SK-N-SH treated with all-trans-retinoic acid at 6 μM for 48 hours (cell line): Measurements from ENCODE around the gene CLMN.
A peak's percentile ranks its signal among the peaks of the same experiment; 100 is the strongest.

ENCODE experiments used
- ATAC-seq: fragments of 200-7000 bp; cut with Tn5 transposase; 3 replicates; pipeline ENCODE4 v1.9.1; 2020; ENCODE audit warnings: mild to moderate bottlenecking, moderate library complexity
- ARNTL ChIP-seq: fragments of 450-650 bp; formaldehyde crosslinking; IDR thresholded peaks from 2 replicates; pipeline ENCODE4 v1.5.0; 2020; ENCODE audit warnings: low read depth, mild to moderate bottlenecking, moderate library complexity, borderline replicate concordance
- BACH2 ChIP-seq: fragments of 250-450 bp; sonication (Bioruptor Pico); IDR thresholded peaks from 2 replicates; pipeline ENCODE4 v1.9.0; 2021; ENCODE audit warnings: mild to moderate bottlenecking, borderline replicate concordance
- CSRNP3 ChIP-seq: fragments of 250-450 bp; sonication (Bioruptor Pico); IDR thresholded peaks from 2 replicates; pipeline ENCODE4 v1.5.1; 2021; ENCODE audit warnings: mild to moderate bottlenecking, moderate library complexity
- ESRRG ChIP-seq: fragments of 250-450 bp; sonication (Bioruptor Pico); IDR thresholded peaks from 2 replicates; pipeline ENCODE4 v1.6.1; 2021; ENCODE audit warnings: mild to moderate bottlenecking
- GLIS3 ChIP-seq: fragments of 250-450 bp; sonication (Bioruptor Pico); IDR thresholded peaks from 2 replicates; pipeline ENCODE4 v1.5.0; 2020; ENCODE audit warnings: mild to moderate bottlenecking, moderate library complexity
- ISL1 ChIP-seq: fragments of 250-450 bp; sonication (Bioruptor Pico); IDR thresholded peaks from 2 replicates; pipeline ENCODE4 v2.1.2; 2022; ENCODE audit warnings: mild to moderate bottlenecking, moderate library complexity
- OSR1 ChIP-seq: fragments of 250-450 bp; sonication (Bioruptor Pico); IDR thresholded peaks from 2 replicates; pipeline ENCODE4 v1.8.0; 2022; ENCODE audit warnings: moderate library complexity, mild to moderate bottlenecking, inconsistent platforms
- PATZ1 ChIP-seq: fragments of 250-450 bp; sonication (Bioruptor Pico); IDR thresholded peaks from 2 replicates; pipeline ENCODE4 v1.8.0; 2020; ENCODE audit warnings: mild to moderate bottlenecking, moderate library complexity, borderline replicate concordance
- POU6F1 ChIP-seq: fragments of 250-450 bp; sonication (Bioruptor Pico); IDR thresholded peaks from 2 replicates; pipeline ENCODE4 v1.8.0; 2021; ENCODE audit warnings: low read depth, mild to moderate bottlenecking, moderate library complexity, borderline replicate concordance
- PPARA ChIP-seq: fragments of 250-450 bp; sonication (Bioruptor Pico); IDR thresholded peaks from 2 replicates; pipeline ENCODE4 v1.5.0; 2020; ENCODE audit warnings: mild to moderate bottlenecking, borderline replicate concordance
- SNAI2 ChIP-seq: fragments of 250-450 bp; sonication (Bioruptor Pico); IDR thresholded peaks from 2 replicates; pipeline ENCODE4 v1.5.0; 2020; ENCODE audit warnings: mild to moderate bottlenecking, moderate library complexity
- TCF4 ChIP-seq: fragments of 250-450 bp; sonication (Bioruptor Pico); IDR thresholded peaks from 2 replicates; pipeline ENCODE4 v1.8.0; 2021; ENCODE audit warnings: mild to moderate bottlenecking, moderate library complexity, borderline replicate concordance
- TOX ChIP-seq: fragments of 250-450 bp; sonication (Bioruptor Pico); IDR thresholded peaks from 2 replicates; pipeline ENCODE4 v1.8.0; 2021; ENCODE audit warnings: mild to moderate bottlenecking, moderate library complexity, borderline replicate concordance
- ZC3H10 ChIP-seq: fragments of 250-450 bp; sonication (Bioruptor Pico); IDR thresholded peaks from 2 replicates; pipeline ENCODE4 v1.5.1; 2021; ENCODE audit warnings: mild to moderate bottlenecking, moderate library complexity
- ZFP3 ChIP-seq: fragments of 250-450 bp; sonication (Bioruptor Pico); IDR thresholded peaks from 2 replicates; pipeline ENCODE4 v1.5.0; 2020; ENCODE audit warnings: mild to moderate bottlenecking, moderate library complexity
- ZFP30 ChIP-seq: fragments of 450-650 bp; formaldehyde crosslinking; IDR thresholded peaks from 2 replicates; pipeline ENCODE4 v1.5.0; 2022; ENCODE audit warnings: mild to moderate bottlenecking, moderate library complexity
- ZNF565 ChIP-seq: fragments of 450-650 bp; formaldehyde crosslinking; conservative IDR thresholded peaks from 2 replicates; pipeline ENCODE4 v1.5.0; 2020; ENCODE audit warnings: low read depth, mild to moderate bottlenecking, moderate library complexity
- ZNF70 ChIP-seq: fragments of 450-650 bp; formaldehyde crosslinking; IDR thresholded peaks from 2 replicates; pipeline ENCODE4 v1.5.0; 2020; ENCODE audit warnings: mild to moderate bottlenecking, moderate library complexity
- ZNF8 ChIP-seq: fragments of 450-650 bp; formaldehyde crosslinking; IDR thresholded peaks from 2 replicates; pipeline ENCODE4 v1.5.0; 2020; ENCODE audit warnings: mild to moderate bottlenecking, moderate library complexity
- TF ChIP-seq, protein P1 (sequence below): fragments of 250-450 bp; sonication (Bioruptor Pico); IDR thresholded peaks from 2 replicates; pipeline ENCODE4 v1.5.0; 2020; ENCODE audit warnings: mild to moderate bottlenecking, moderate library complexity
- TF ChIP-seq, protein P2 (sequence below): fragments of 250-450 bp; sonication (Bioruptor Pico); IDR thresholded peaks from 2 replicates; pipeline ENCODE4 v1.5.1; 2020; ENCODE audit warnings: low read depth, mild to moderate bottlenecking, moderate library complexity

The CLMN gene

GRCh38 chr14:95346820-95347219 is 27.1 kb upstream of the CLMN start:
- ATAC-seq = peak; percentile 18; the same call in 2 of the 3 replicates
- TF ChIP-seq ESRRG (CRISPR knock-in tag) (no peak), CSRNP3 (CRISPR knock-in tag) (no peak), POU6F1 (no peak), BACH2 (CRISPR knock-in tag) (no peak), TOX (no peak), ARNTL (CRISPR knock-in tag) (no peak), ZFP3 (no peak), SNAI2 (no peak), ZNF70 (CRISPR knock-in tag) (no peak), OSR1 (CRISPR knock-in tag) (no peak), PPARA (no peak), PATZ1 (no peak), GLIS3 (CRISPR knock-in tag) (no peak), ZFP30 (CRISPR knock-in tag) (no peak), ZNF8 (CRISPR knock-in tag) (no peak), TCF4 (CRISPR knock-in tag) (no peak), ISL1 (CRISPR knock-in tag) (no peak)
- TF ChIP-seq, protein P1, sequence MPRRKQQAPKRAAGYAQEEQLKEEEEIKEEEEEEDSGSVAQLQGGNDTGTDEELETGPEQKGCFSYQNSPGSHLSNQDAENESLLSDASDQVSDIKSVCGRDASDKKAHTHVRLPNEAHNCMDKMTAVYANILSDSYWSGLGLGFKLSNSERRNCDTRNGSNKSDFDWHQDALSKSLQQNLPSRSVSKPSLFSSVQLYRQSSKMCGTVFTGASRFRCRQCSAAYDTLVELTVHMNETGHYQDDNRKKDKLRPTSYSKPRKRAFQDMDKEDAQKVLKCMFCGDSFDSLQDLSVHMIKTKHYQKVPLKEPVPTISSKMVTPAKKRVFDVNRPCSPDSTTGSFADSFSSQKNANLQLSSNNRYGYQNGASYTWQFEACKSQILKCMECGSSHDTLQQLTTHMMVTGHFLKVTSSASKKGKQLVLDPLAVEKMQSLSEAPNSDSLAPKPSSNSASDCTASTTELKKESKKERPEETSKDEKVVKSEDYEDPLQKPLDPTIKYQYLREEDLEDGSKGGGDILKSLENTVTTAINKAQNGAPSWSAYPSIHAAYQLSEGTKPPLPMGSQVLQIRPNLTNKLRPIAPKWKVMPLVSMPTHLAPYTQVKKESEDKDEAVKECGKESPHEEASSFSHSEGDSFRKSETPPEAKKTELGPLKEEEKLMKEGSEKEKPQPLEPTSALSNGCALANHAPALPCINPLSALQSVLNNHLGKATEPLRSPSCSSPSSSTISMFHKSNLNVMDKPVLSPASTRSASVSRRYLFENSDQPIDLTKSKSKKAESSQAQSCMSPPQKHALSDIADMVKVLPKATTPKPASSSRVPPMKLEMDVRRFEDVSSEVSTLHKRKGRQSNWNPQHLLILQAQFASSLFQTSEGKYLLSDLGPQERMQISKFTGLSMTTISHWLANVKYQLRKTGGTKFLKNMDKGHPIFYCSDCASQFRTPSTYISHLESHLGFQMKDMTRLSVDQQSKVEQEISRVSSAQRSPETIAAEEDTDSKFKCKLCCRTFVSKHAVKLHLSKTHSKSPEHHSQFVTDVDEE = no peak
- TF ChIP-seq, protein P2, sequence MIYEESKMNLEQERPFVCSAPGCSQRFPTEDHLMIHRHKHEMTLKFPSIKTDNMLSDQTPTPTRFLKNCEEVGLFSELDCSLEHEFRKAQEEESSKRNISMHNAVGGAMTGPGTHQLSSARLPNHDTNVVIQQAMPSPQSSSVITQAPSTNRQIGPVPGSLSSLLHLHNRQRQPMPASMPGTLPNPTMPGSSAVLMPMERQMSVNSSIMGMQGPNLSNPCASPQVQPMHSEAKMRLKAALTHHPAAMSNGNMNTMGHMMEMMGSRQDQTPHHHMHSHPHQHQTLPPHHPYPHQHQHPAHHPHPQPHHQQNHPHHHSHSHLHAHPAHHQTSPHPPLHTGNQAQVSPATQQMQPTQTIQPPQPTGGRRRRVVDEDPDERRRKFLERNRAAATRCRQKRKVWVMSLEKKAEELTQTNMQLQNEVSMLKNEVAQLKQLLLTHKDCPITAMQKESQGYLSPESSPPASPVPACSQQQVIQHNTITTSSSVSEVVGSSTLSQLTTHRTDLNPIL = no peak

GRCh38 chr14:95346266-95346665 is 26.6 kb upstream of the CLMN start:
- TF ChIP-seq PPARA (no peak), GLIS3 (CRISPR knock-in tag) (no peak), ZNF8 (CRISPR knock-in tag) (no peak), CSRNP3 (CRISPR knock-in tag) (no peak), ZNF565 (no peak), ZNF70 (CRISPR knock-in tag) (no peak), ZFP30 (CRISPR knock-in tag) (no peak), ESRRG (CRISPR knock-in tag) (no peak), ISL1 (CRISPR knock-in tag) (no peak)
- no peak for ATAC-seq

- no peak for ATAC-seq
- TF ChIP-seq TOX = no peak
- no peak for TF ChIP-seq SNAI2
- no peak for TF ChIP-seq ZFP3
- no peak for TF ChIP-seq ZC3H10 (CRISPR knock-in tag)
- TF ChIP-seq ZNF565 = no peak
- TF ChIP-seq ZNF8 (CRISPR knock-in tag) = no peak
- no peak for TF ChIP-seq OSR1 (CRISPR knock-in tag)
- TF ChIP-seq, protein P1 = no peak
Observed at GRCh38 chr14:95345032-95345431, 25.3 kb upstream of the CLMN start.
